ENCODE measurements around the gene MPRIP. TPM values are rescaled to one million over a fixed set of nuclear protein-coding genes. Genes with fewer than 3 reads are reported as not detected.

MPRIP gene
- total RNA-seq, 2 donors from 2014 or later: 147 to 269 TPM

DNA sequence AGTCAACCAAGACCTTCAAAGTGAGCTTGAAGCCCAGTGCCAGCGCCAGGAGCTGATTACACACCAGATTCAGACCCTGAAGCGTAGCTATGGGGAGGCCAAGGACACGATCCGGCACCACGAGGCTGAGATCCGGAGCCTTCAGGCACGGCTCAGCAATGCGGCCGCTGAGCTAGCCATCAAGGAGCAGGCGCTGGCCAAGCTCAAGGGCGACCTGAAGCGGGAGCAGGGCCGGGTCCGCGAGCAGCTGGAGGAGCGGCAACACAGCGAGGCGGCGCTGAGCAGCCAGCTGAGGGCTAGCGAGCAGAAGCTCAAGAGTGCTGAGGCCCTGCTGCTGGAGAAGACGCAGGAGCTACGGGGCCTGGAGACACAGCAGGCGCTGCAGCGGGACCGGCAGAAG is 121.9 kb downstream of the MPRIP start:
- Histone ChIP-seq H3K36me3 (replicated peaks in 1 of 2; ENCODE audit: insufficient read depth in 1 of 2, low read depth in 2 of 2) (peaks cover 13 to 54% of the 10 kb centered on the region in 2 donors), H3K4me1 (no peaks in the 10 kb centered on the region), H3K27me3 (no peaks in the 10 kb centered on the region), H3K9me3 (no peaks in the 10 kb centered on the region), H3K4me3 (no peak overlapping the region), H3K27ac (no peak overlapping the region)
- DNase-seq: no peak
- intact Hi-C loops (cut with DNase I): no loop called here
- no peak for ATAC-seq
- TF ChIP-seq, protein P1, sequence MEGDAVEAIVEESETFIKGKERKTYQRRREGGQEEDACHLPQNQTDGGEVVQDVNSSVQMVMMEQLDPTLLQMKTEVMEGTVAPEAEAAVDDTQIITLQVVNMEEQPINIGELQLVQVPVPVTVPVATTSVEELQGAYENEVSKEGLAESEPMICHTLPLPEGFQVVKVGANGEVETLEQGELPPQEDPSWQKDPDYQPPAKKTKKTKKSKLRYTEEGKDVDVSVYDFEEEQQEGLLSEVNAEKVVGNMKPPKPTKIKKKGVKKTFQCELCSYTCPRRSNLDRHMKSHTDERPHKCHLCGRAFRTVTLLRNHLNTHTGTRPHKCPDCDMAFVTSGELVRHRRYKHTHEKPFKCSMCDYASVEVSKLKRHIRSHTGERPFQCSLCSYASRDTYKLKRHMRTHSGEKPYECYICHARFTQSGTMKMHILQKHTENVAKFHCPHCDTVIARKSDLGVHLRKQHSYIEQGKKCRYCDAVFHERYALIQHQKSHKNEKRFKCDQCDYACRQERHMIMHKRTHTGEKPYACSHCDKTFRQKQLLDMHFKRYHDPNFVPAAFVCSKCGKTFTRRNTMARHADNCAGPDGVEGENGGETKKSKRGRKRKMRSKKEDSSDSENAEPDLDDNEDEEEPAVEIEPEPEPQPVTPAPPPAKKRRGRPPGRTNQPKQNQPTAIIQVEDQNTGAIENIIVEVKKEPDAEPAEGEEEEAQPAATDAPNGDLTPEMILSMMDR (IDR thresholded peaks at IDR 0.05): no peak
- no peak for TF ChIP-seq POLR2A (IDR thresholded peaks at IDR 0.05)
- 94 to 97% methylated on average over 12 to 25 of the region's 25 CpGs for WGBS, 2 donors

DNA sequence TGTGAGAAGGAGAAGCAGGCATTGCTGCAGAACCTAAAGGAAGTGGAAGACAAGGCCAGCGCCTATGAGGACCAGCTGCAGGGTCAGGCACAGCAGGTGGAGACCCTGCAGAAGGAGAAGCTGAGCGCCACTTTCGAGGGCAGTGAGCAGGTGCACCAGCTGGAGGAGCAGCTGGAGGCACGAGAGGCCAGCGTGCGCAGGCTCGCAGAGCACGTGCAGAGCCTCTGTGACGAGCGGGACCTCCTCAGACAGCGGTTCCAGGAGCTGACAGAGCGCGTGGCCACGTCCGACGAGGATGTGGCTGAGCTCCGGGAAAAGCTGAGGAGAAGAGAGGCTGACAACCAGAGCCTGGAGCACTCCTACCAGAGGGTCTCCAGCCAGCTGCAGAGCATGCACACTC is 122.4 kb downstream of the MPRIP start:
- Histone ChIP-seq H3K36me3 (replicated peaks in 1 of 2; ENCODE audit: insufficient read depth in 1 of 2, low read depth in 2 of 2) (peaks cover 13 to 52% of the 10 kb centered on the region in 2 donors), H3K27me3 (no peaks in the 10 kb centered on the region), H3K4me1 (no peaks in the 10 kb centered on the region), H3K27ac (no peak overlapping the region), H3K4me3 (no peak overlapping the region), H3K9me3 (no peaks in the 10 kb centered on the region)
- no peak for TF ChIP-seq POLR2A (IDR thresholded peaks at IDR 0.05)
- TF ChIP-seq, protein P1 (IDR thresholded peaks at IDR 0.05): no peak
- WGBS, 2 donors: 90 to 91% methylated on average over 17 of the region's 17 CpGs
- intact Hi-C loops (cut with DNase I): no loop called here
- DNase-seq (no peak), ATAC-seq (no peak)

GRCh38 chr17:17165666-17166308 is 123.5 kb downstream of the MPRIP start:
- no peaks in the 10 kb centered on the region for H3K27me3 ChIP-seq
- ATAC-seq: no peak
- 89 to 95% methylated on average over 13 to 16 of the region's 23 CpGs for WGBS, 2 donors
- no peaks in the 10 kb centered on the region for H3K9me3 ChIP-seq
- H3K36me3 ChIP-seq (replicated peaks in 1 of 2; ENCODE audit: insufficient read depth in 1 of 2, low read depth in 2 of 2): peaks cover 13 to 45% of the 10 kb centered on the region in 2 donors
- H3K27ac ChIP-seq: no peak overlapping the region
- no peak for TF ChIP-seq POLR2A (IDR thresholded peaks at IDR 0.05)
- TF ChIP-seq, protein P1 (IDR thresholded peaks at IDR 0.05): no peak
- no peak overlapping the region for H3K4me3 ChIP-seq
- no peak for DNase-seq
- H3K4me1 ChIP-seq: no peaks in the 10 kb centered on the region
- intact Hi-C loops (cut with DNase I): no loop called here

GRCh38 chr17:17166446-17166845 is 124.2 kb downstream of the MPRIP start:
- intact Hi-C loops (cut with DNase I): no loop called here
- ATAC-seq (no peak), DNase-seq (no peak)
- no peaks in the 10 kb centered on the region for H3K4me1 ChIP-seq
- no peak overlapping the region for H3K4me3 ChIP-seq
- H3K27ac ChIP-seq: no peak overlapping the region
- no peaks in the 10 kb centered on the region for H3K27me3 ChIP-seq
- no peak for TF ChIP-seq POLR2A (IDR thresholded peaks at IDR 0.05)
- TF ChIP-seq, protein P1 (IDR thresholded peaks at IDR 0.05): no peak
- WGBS, 2 donors: 80 to 81% methylated on average over 2 to 6 of the region's 8 CpGs
- peaks cover 13 to 40% of the 10 kb centered on the region in 2 donors for H3K36me3 ChIP-seq (replicated peaks in 1 of 2; ENCODE audit: insufficient read depth in 1 of 2, low read depth in 2 of 2)
- no peaks in the 10 kb centered on the region for H3K9me3 ChIP-seq

GRCh38 chr17:17167356-17167755 is 125.1 kb downstream of the MPRIP start:
- ATAC-seq: no peak
- 87 to 97% methylated on average over 6 to 10 of the region's 10 CpGs for WGBS, 2 donors
- intact Hi-C loops (cut with DNase I): no loop called here
- H3K4me3 ChIP-seq: no peak overlapping the region
- no peaks in the 10 kb centered on the region for H3K27me3 ChIP-seq
- H3K27ac ChIP-seq: no peak overlapping the region
- no peaks in the 10 kb centered on the region for H3K9me3 ChIP-seq
- TF ChIP-seq, protein P1 (IDR thresholded peaks at IDR 0.05): no peak
- no peak for TF ChIP-seq POLR2A (IDR thresholded peaks at IDR 0.05)
- no peaks in the 10 kb centered on the region for H3K4me1 ChIP-seq
- DNase-seq: no peak
- peaks cover 13 to 36% of the 10 kb centered on the region in 2 donors for H3K36me3 ChIP-seq (replicated peaks in 1 of 2; ENCODE audit: insufficient read depth in 1 of 2, low read depth in 2 of 2)

Measured in body of pancreas (tissue), 4 donors.